LNCAP (cell line): ENCODE measurements around the gene MTG2.

Experiments used
- TF ChIP-seq, protein P1 (sequence below): fragments of 450-650 bp; IDR thresholded peaks from 2 replicates; pipeline ENCODE4 v1.5.1; 2017; ENCODE audit warnings: mild to moderate bottlenecking

The MTG2 gene

DNA sequence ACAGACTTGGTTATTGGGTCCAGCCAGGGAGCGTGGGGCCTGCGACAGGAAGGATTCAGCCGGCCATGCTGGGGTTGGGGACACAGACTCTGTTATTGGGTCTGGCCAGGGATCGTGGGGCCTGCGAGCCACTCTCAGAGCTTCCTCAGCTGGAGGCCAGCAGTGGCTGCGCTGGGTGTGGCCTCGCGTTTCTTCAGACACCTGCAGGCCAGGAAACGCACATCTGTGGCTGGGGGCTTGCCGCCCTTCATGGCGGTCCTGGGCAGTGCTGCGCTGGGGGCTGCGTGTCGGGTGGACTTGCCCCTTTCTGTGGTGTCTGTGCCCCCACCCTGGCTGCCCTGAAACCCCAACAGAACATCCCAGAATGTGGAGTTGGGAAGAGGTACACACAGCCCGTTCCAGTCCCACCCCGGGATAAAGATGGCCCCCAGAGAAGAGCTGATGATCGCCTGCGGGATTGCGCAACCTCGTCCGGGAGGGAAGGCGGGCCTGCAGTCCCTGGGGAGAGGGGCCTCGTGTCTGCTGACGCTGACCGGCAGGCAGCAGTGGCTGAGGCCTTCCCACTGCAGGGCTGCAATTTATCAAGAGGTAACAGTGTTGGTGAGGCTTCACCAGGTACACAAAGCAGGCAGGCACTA is 16.9 kb upstream of the MTG2 start:
- TF ChIP-seq, protein P1, sequence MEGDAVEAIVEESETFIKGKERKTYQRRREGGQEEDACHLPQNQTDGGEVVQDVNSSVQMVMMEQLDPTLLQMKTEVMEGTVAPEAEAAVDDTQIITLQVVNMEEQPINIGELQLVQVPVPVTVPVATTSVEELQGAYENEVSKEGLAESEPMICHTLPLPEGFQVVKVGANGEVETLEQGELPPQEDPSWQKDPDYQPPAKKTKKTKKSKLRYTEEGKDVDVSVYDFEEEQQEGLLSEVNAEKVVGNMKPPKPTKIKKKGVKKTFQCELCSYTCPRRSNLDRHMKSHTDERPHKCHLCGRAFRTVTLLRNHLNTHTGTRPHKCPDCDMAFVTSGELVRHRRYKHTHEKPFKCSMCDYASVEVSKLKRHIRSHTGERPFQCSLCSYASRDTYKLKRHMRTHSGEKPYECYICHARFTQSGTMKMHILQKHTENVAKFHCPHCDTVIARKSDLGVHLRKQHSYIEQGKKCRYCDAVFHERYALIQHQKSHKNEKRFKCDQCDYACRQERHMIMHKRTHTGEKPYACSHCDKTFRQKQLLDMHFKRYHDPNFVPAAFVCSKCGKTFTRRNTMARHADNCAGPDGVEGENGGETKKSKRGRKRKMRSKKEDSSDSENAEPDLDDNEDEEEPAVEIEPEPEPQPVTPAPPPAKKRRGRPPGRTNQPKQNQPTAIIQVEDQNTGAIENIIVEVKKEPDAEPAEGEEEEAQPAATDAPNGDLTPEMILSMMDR = no peak

DNA sequence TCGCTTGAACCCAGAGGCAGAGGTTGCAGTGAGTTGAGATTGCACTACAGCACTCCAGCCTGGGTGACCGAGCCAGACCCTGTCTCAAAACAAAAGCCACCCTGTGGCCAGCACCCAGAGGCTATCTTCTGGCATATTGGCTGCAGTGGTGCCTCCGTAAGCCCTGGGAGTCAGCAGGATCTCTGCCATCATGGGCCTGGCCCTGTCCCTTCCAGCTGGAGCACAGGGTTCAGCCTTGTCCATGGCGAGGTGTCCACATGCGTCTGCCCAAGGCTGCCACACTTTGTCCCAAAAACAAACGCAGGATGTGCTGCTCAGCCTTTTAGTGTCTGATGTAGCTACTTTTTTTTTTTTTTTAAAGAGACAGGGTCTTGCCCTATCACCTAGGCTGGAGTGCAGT is 15.4 kb upstream of the MTG2 start:
- TF ChIP-seq, protein P1 = no peak

DNA sequence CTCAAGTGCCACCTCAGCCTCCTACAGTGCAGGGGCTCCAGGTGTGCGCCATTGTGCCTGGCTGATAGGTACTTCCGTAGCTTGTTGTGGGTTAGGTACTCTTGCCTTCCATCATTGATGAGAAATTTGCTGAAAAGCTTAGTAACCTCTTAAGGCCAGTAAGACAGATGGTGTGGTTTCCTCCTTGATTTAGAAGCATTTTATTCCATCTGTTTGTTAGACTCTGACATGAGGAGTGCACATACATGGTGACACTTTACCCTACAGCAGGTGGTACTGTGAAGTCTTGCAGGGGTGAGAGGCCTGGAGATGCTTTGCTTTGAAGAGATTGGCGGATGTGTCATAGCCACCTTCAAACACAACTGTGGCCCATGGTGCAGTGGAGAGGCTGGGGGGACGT is 14.8 kb upstream of the MTG2 start:
- TF ChIP-seq, protein P1 = no peak

DNA sequence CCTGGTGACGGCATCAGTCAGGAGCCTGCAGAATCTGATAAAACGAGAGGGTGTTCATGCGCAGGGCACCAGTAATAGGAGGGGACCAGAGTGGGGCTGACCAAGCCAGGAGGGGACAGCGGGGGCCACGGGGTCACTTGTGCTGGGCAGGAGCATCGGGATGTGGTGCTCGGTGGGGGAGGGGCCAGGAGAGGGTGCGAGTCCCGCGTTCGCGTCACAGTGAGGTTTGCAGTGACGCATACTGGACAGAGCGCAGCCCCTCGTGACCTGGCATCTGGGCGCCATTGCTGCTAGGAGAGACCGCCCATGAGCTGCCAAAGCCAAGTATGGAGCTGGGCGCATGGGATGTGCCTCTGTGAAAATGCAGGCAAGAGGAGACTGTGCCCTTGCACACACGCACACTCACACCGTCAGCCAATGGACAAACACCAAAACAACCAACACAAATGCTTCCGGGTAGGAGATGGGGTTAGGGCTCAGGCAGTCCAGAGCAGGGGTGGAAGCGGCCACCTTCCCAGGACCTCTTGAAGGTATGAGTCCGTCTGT is 13.9 kb upstream of the MTG2 start:
- TF ChIP-seq, protein P1 = no peak

DNA sequence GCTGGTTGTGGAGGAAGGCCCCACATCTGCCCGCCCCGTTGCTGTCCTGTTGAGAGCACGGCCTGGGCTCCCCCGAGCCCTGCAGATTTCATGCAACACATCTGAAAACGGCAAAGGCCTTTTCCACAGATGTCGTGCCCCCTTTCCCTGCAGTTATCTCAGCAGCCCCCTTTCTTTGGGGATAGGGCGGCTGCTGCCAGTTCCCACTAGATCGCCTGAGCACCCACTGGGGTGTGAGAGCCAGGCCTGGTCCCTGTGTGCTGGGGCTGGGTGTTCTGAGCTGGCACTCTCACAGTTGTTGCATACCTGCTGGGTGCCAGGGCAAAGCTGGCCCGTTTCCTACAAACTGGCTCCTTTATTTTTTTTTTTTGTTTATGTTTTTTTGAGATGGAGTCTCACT is 12.3 kb upstream of the MTG2 start:
- TF ChIP-seq, protein P1 = no peak

DNA sequence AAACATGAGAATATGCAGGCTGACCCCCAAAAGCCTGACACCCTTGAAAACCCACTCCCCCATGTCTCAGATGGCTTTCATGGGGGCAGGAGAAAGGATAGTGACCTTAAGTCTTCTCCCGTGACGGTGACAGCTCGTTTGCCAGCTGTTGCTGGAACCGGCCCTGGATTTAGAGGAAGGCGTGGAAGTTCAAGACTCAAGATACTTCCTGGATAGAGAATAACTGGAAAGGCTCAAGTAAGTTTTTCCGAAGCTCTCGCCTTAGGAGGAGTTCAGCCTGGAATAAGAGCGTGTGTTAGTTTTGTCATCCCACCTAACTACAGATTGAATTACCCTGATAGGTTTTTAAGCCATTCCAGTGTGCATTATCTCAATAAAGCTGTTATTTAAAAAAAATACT is 11.6 kb upstream of the MTG2 start:
- TF ChIP-seq, protein P1 = no peak

DNA sequence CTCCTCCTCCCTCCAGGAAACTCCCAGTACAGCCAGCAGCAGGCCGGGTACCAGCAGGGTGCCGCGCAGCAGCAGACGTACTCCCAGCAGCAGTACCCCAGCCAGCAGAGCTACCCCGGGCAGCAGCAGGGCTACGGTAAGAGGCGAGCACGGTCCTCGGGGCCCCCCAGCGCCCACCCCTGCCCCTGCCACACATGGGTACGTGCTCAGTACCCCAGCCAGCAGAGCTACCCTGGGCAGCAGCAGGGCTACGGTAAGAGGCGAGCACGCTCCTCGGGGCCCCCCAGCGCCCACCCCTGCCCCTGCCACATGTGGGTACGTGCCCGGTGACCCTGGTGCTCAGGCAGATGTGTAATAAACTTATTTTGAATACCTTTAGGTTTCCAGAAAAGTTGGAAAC is 10.2 kb upstream of the MTG2 start:
- TF ChIP-seq, protein P1 = no peak
